Spleen (tissue), 13 donors: Measurements from ENCODE around the gene DNAI7. TPM values are rescaled to one million over a fixed set of nuclear protein-coding genes. Genes with fewer than 3 reads are reported as not detected.

Source experiments
- DNase-seq: peaks from one replicate; pipeline ENCODE4 v3.0.0-alpha.2; 2020
- H3K27ac ChIP-seq, 8 donors: fragments of 200-600 bp; sonication (generic) in 7 of 8; 1 replicate in 4 of 8; 2 replicates in 4 of 8; pipeline versions ENCODE4 v1.5.0 to v1.8.0; 2016 to 2021; ENCODE audit warnings: inconsistent platforms in 4 of 8, mild to moderate bottlenecking in 4 of 8, moderate library complexity in 1 of 8
- H3K27me3 ChIP-seq, 7 donors: fragments of 200-600 bp; sonication (generic) in 6 of 7; replicated peaks in 1 of 7; 1 replicate in 4 of 7; 2 replicates in 3 of 7; pipeline versions ENCODE4 v1.5.0 to v1.8.0; 2016 to 2021; ENCODE audit warnings: inconsistent platforms in 3 of 7, mild to moderate bottlenecking in 1 of 7
- H3K36me3 ChIP-seq, 6 donors: fragments of 200-600 bp; sonication (generic) in 5 of 6; 1 replicate in 4 of 6; 2 replicates in 2 of 6; pipeline versions ENCODE4 v1.5.0 to v1.8.0; 2016 to 2021; ENCODE audit warnings: inconsistent platforms in 2 of 6
- H3K4me1 ChIP-seq, 6 donors: fragments of 200-600 bp; sonication (generic) in 5 of 6; 1 replicate in 3 of 6; 2 replicates in 3 of 6; pipeline versions ENCODE4 v1.5.0 to v1.8.0; 2016 to 2021; ENCODE audit warnings: inconsistent platforms in 3 of 6
- H3K4me3 ChIP-seq, 8 donors: fragments of 200-600 bp; sonication (generic) in 7 of 8; 1 replicate in 4 of 8; 2 replicates in 4 of 8; pipeline versions ENCODE4 v1.5.0 to v1.8.0; 2016 to 2021; ENCODE audit warnings: inconsistent platforms in 4 of 8, mild to moderate bottlenecking in 4 of 8, moderate library complexity in 2 of 8
- H3K9me3 ChIP-seq, 8 donors: fragments of 200-600 bp; sonication (generic) in 7 of 8; 1 replicate in 4 of 8; 2 replicates in 4 of 8; pipeline versions ENCODE4 v1.5.0 to v1.8.0; 2016 to 2021; ENCODE audit warnings: inconsistent platforms in 4 of 8
- POLR2A ChIP-seq, 3 donors: fragments of 450-650 bp; IDR thresholded peaks; one replicate each; pipeline ENCODE4 v1.5.1; 2017; ENCODE audit warnings: antibody characterized with exemption in 3 of 3, mild to moderate bottlenecking in 1 of 3
- POLR2AphosphoS5 ChIP-seq, 3 donors: sonication (generic); formaldehyde crosslinking; IDR thresholded peaks; one replicate each; pipeline ENCODE4 v1.5.1; 2017; ENCODE audit warnings: antibody characterized with exemption in 3 of 3
- WGBS, 5 donors: extraction: QIAGEN DNeasy Blood & Tissue Kit in 3 of 5; methylation state at CpG; one replicate each; pipeline versions ENCODE4 v1.1.5 to v1.1.7; 2013 to 2018; 5-methylcytosine and 5-hydroxymethylcytosine counted together
- intact Hi-C: fragments of 100-400 bp; cut with DNase I; formaldehyde crosslinking; loops from one replicate; pipeline ENCODE4 v1.15.0; 2023; ENCODE audit warnings: low total_unique reads
- long read RNA-seq, 2 donors: transcript quantifications; one replicate each; lab custom pipeline, GENCODE V29; 2026
- polyA plus RNA-seq, 3 donors: library from polyadenylated mRNA; stranded (reverse); fragments of 200-250 nt; gene quantifications; one replicate each; pipeline ENCODE4 v1.2.1, GENCODE V29; 2013
- total RNA-seq, 7 donors: library from RNA; depleted of rRNA in 3 of 7; stranded (reverse); fragments of >200 nt in 3 of 7; fragmentation: NEBNext Ultra II Directional in 4 of 7; extraction: Animal tissue kit (Norgen Biotek cat#: 25700) in 4 of 7; gene quantifications; one replicate each; pipeline versions ENCODE4 v1.1.0 to v1.2.1, GENCODE V29; 2016 to 2021
- TF ChIP-seq, protein P1 (sequence below), 11 experiments: fragments of 200-600 bp in 7 of 11; fragments of 450-650 bp in 4 of 11; sonication (generic) in 4 of 11; IDR thresholded peaks in 8 of 11; conservative IDR thresholded peaks in 3 of 11; 1 replicate in 7 of 11; 2 replicates in 4 of 11; pipeline versions ENCODE4 v1.4.0 to v1.8.0; 2016 to 2021; ENCODE audit warnings: antibody characterized with exemption in 11 of 11, inconsistent platforms in 4 of 11, mild to moderate bottlenecking in 1 of 11
- donor health status: healthy with polysubstance abuse.
- donor health status: DM: no; HTN: no; CAD: no; lungs with moderate emphysema.
- donor health status: DM: no; HTN: no; CAD: no.
- donor health status: Bipolar disorder and iron deficiency.
- donor health status: healthy.
- donor health status: DM: no; HTN: no; CAD: no.
- donor health status: DM: yes; HTN: yes; CAD: no.

The DNAI7 gene, protein sequence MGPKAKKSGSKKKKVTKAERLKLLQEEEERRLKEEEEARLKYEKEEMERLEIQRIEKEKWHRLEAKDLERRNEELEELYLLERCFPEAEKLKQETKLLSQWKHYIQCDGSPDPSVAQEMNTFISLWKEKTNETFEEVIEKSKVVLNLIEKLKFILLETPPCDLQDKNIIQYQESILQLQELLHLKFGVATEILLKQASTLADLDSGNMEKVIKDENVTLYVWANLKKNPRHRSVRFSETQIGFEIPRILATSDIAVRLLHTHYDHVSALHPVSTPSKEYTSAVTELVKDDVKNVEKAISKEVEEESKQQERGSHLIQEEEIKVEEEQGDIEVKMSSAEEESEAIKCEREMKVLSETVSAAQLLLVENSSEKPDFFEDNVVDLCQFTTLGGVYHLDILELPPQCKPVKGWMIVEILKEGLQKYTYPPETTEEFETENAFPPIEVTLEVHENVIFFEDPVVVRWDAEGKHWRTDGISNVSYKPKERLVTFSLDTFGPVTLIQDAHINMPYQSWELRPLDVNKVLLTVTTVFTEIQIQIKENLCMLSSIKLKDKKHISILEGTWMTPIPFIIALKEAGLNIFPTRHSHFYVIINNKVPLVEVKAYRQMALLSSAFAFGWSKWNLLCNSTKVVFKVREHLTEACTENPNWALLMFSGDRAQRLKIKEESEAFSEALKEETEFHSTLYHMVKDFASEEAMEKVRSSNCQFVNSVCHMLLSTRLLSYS
- total RNA-seq: under 1 TPM in 2 of 7 donors, not detected in 5; 0.17 to 0.28 TPM
- polyA plus RNA-seq: under 1 TPM in 2 of 3 donors, not detected in 1; 0.03 to 0.07 TPM
- long read RNA-seq, donor 1: 0 reads
- long read RNA-seq, donor 2: 0 reads

DNA sequence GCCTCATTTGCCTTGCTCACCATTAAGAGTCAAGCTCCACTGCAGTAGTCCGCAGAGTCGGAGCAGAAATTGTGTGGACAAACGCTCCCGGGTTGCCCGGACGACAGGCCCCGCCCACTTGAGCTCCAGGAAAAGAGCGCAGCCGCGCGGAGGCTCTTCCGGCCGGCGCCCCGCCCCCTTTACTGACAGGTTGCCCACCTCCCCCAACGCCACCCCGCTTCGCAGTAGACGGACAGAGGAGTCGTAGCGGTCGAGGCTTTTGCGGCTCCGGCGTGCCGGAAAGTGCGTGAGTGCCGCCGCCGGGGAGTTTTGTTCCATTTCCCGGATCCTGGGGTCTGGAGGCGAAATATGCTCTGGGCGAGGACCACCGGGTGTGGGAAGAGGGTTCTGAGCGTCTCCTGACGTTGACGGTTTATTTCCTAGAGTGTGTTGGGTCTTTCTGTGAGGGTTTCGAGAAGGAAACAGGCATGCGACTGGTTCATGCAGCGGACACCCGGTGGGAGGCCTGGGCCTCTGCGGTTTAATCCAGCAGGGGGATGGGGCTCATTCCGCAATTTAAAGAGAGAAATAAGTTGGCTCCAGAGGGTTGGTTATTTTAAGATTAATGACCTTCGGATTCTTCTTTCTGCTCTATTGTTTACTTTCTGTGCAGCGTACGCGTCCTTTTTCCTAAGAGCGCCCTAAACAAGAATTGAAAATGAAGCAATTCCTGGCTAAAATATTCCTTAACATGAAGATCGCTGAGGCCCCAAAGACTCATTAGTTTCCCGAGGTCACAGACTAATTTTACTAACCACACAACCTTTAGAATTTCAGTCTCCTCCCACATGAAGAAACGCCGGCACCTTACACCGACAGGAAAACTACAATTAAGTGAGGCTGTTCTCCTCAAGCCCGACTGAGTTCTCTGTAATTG is at the start of gene DNAI7, which contains the start of gene ETFRF1:
DNAI7 (minus strand) TSS at position 105 of the 916 bp plus-strand sequence; CDS start at position 23, 82 bp downstream.
ETFRF1 (plus strand) TSS at position 182 of the 916 bp plus-strand sequence. CDS start 8,720 bp downstream, outside the sequence.
- H3K4me3 ChIP-seq: peak within 1 kb of the TSS; percentile 54 to 77 (median 66)
- WGBS, 5 donors: 0 to 2% (median 1%) methylated on average over 44 to 54 of the region's 54 CpGs
- peaks cover 0 to 4% (median 0%) of the 10 kb centered on the region in 6 donors for H3K36me3 ChIP-seq
- intact Hi-C loops: no loop called here
- no peaks in the 10 kb centered on the region for H3K9me3 ChIP-seq
- peak; percentile 97 to 99 (median 97) for TF ChIP-seq POLR2AphosphoS5 (IDR thresholded peaks at IDR 0.05)
- peak in 2 of 3 donors; percentile 51 to 92 for TF ChIP-seq POLR2A (IDR thresholded peaks at IDR 0.05)
- TF ChIP-seq, protein P1, sequence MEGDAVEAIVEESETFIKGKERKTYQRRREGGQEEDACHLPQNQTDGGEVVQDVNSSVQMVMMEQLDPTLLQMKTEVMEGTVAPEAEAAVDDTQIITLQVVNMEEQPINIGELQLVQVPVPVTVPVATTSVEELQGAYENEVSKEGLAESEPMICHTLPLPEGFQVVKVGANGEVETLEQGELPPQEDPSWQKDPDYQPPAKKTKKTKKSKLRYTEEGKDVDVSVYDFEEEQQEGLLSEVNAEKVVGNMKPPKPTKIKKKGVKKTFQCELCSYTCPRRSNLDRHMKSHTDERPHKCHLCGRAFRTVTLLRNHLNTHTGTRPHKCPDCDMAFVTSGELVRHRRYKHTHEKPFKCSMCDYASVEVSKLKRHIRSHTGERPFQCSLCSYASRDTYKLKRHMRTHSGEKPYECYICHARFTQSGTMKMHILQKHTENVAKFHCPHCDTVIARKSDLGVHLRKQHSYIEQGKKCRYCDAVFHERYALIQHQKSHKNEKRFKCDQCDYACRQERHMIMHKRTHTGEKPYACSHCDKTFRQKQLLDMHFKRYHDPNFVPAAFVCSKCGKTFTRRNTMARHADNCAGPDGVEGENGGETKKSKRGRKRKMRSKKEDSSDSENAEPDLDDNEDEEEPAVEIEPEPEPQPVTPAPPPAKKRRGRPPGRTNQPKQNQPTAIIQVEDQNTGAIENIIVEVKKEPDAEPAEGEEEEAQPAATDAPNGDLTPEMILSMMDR (IDR thresholded peaks at IDR 0.05 in 8 of 11, conservative IDR thresholded peaks at IDR 0.05 in 3 of 11): peak in 4 of 11 experiments; percentile 6 to 18 (median 12)
- H3K27me3 ChIP-seq: no peaks in the 10 kb centered on the region
- peak; percentile 99 for DNase-seq
- peak within 1 kb of the TSS; percentile 88 to 95 (median 93) for H3K27ac ChIP-seq
- H3K4me1 ChIP-seq: peaks cover 5 to 45% (median 22%) of the 10 kb centered on the region in 6 donors

DNA sequence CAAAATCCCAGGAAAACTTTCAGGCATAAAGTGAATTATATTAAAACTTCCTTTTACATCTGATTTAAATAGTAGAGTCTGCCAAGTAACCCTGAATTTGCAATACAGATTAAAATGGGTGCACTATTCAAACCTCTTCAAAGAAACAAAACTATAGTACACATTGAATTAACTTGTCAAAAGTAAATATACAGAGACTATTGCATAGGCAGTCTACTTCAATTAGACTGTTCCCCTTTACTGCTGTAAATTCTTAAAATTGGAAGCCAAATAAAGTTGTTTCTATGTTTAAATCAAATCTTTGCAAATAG is 48.7 kb upstream of the DNAI7 start:
- Histone ChIP-seq H3K36me3 (peaks cover 0 to 49% (median 2%) of the 10 kb centered on the region in 6 donors), H3K27me3 (no peaks in the 10 kb centered on the region), H3K9me3 (no peaks in the 10 kb centered on the region), H3K4me3 (no peak overlapping the region), H3K27ac (no peak overlapping the region), H3K4me1 (peaks cover 0 to 53% (median 14%) of the 10 kb centered on the region in 6 donors)
- TF ChIP-seq POLR2A (IDR thresholded peaks at IDR 0.05) (no peak), POLR2AphosphoS5 (IDR thresholded peaks at IDR 0.05) (no peak)
- TF ChIP-seq, protein P1 (IDR thresholded peaks at IDR 0.05 in 8 of 11, conservative IDR thresholded peaks at IDR 0.05 in 3 of 11): no peak
- no peak for DNase-seq
- intact Hi-C loops: no loop called here

DNA sequence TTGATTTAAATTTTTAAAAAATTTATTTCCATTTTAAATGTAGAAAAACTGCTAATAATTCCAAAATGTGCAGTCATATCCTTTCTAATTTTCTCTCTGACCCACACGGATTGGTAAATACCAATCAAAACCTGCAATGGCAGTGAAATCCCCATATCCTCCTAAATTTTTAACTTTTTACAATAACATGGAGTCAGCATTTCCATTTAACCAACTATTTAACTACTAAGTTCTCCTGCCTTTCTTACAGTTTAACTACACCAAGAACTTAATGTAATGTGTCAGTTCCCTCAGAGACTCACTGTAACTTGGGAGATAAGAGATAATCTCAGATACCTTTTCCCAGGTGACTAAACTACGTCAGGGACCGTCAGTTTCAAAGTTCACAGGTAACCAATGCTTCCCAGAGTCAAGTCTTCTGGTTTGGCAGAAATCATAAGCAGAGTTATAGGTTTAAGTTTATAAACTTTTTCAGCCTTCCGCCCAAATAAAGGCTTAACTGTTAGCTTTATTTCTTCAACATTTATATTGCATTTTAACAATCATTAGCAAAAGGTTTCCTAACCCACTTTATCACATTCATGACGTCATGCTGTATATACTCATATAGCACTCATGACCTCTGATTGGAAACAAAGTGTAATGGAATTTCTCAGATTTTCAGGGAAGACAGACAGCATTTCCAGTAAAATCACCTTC is 48.2 kb upstream of the DNAI7 start:
- TF ChIP-seq, protein P1 (IDR thresholded peaks at IDR 0.05 in 8 of 11, conservative IDR thresholded peaks at IDR 0.05 in 3 of 11): no peak
- no peak for TF ChIP-seq POLR2A (IDR thresholded peaks at IDR 0.05)
- TF ChIP-seq POLR2AphosphoS5 (IDR thresholded peaks at IDR 0.05): no peak
- intact Hi-C loops: no loop called here
- Histone ChIP-seq H3K4me1 (peaks cover 0 to 48% (median 11%) of the 10 kb centered on the region in 6 donors), H3K27ac (no peak overlapping the region), H3K36me3 (peaks cover 0 to 50% (median 2%) of the 10 kb centered on the region in 6 donors), H3K4me3 (no peak overlapping the region), H3K9me3 (no peaks in the 10 kb centered on the region), H3K27me3 (no peaks in the 10 kb centered on the region)
- DNase-seq: no peak
- WGBS, 5 donors: 86 to 92% (median 89%) methylated on average over 5 of the region's 5 CpGs
